GM10847 (cell line): ENCODE measurements around the gene FBXO28.

Experiments used
- POLR2A ChIP-seq: IDR thresholded peaks from 2 replicates; pipeline ENCODE4 v1.6.1; 2011; ENCODE audit not compliant: insufficient read length; ENCODE audit errors: extremely low read depth

FBXO28 gene

DNA sequence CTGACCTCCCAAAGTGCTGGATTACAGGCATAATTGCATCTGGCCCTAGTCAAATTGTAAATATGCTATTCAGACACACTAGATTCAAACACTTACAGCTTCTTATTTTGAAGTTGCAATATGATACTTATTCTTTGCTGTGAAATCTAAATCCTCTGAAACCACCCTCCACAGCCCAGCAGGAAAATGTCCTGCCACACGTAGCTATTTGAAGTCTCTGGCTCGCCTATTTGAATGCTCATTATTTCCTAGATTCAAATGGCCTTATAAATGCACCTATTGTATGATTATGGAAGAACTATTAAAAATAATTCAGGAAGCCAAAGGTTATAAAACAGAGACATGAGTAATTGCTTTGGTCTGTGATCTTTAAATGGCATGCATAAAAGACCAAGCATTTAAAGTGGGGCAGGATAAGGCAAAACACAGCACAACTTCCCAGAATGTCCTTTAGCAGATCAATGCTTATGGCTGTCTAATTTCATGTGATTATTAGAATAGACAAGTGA lies 26.6 kb upstream of the FBXO28 start:
- no peak for TF ChIP-seq POLR2A

DNA sequence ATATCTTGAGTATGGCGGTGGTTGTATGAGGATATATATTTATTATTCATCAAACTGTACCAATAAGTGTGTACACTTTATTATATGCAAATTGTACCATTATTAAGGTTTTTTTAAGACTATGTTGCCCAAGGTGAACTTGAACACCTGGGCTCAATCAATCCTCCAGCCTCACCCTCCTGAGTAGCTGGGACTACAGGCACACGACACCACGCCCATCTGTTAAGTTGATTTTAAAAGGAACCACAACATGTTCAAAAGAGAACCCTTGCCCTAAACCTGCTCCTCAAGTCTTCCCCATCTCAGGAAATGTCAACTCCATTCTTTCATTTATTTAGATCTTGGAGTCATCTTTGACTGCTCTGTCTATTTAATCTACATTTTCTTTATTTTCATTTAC lies 24.3 kb upstream of the FBXO28 start:
- no peak for TF ChIP-seq POLR2A

DNA sequence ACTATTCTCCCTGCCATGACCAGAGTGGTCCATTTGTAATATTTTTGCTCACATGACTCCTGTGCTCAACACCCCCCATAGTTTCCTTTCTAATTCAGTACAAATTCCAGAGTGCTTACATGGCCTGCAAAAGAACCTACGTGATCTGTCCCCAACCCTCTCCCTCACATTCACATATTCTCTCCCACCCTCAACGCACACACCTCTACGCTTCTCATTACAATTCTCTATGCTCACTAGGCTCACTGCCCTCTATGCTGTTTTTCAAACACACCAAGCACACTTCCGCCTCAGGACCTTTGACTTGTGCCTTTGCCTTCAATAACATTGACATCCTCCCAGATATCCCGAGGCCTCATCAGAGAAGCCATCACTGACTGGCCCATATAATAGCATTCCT lies 23.8 kb upstream of the FBXO28 start:
- TF ChIP-seq POLR2A: no peak

DNA sequence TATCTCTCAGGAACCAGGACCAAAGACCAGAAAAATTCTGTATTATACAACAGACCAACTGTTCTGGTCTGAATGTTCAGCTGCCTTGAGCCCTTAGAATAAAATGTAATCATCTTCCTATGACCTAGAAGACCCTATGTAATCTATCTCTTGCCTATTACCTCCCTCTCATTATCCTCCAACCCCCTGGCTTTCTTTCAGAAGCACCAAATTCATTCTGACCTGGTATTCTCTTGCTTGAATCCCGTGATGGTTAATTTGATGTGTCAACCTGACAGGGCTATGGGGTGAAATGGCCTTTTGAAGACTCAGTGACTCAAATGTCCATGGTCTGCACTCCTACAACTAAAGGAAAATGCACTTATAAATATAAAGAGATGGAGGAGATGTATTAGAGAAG lies 21.8 kb upstream of the FBXO28 start:
- no peak for TF ChIP-seq POLR2A

DNA sequence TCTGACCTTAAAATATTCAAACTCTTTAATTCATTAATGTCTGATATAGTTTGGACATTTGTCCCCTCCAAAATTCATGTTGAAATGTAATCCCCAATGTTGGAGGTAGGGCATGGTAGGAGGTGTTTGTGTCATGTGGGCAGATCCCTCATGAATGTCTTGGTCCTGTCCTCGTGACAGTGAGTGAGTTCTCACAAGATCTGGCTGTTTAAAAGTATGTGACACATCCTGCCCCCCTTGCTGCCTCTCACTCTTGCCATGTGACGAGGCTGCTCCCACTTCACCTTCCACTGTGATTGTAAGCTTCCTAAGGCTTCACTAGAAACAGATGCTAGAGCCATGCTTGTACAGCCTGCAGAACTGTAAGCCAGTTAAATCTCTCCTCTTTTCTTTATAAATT lies 21.3 kb upstream of the FBXO28 start:
- TF ChIP-seq POLR2A: no peak

DNA sequence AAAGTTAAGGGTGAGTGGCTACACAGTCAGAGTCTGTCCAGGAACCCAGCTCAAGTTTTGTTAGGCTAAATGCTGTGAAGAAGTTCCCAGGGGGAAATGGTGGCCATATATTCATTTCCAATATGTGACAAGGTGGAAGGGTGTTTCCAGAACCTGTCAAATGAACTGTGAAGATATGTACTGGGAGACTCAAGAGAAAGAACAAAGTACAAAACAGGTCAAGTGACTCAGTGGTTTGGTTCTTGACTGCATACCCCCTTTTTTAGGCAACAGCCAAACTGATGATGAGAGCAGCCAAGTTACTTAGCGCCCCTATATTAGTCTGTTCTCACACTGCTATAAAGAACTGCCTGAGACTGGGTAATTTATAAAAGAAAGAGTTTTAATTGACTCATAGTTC lies 18.6 kb upstream of the FBXO28 start:
- no peak for TF ChIP-seq POLR2A

DNA sequence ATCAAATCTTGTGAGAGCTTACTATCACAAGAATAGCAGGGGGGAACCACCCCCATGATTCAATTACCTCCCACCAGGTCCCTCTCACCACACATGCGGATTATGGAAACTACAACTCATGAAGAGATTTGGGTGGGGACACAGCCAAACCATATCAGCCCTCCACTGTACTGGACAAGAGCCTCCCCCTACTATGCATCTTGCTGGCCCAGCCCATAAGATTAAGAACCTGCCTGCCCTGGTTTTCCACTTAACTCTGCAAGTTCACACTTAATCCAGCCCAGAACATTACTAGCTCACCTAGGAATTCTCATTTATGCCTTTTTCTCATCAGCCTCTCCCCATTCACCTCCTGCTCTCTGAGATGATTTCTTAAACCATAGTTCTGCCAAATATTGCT lies 18.0 kb upstream of the FBXO28 start:
- TF ChIP-seq POLR2A: no peak

DNA sequence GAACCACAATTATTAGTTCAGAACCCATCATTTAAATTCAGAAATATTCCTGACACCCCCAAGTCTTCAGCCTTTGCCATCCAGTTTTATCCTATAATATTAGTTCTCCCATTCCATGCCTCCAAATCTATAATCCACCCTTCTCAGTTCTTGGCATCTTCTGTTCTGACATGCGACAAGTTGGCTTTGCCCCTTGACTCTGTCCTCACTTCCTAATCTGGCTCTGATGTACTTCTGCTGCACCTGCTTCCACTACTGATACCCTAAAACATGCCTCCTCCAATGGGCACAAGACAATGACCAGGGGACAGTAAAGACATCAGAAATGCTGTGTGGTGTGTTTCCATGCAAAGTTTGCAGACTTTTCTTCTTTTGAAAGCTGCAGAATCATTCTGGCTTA lies 17.1 kb upstream of the FBXO28 start:
- TF ChIP-seq POLR2A: no peak

DNA sequence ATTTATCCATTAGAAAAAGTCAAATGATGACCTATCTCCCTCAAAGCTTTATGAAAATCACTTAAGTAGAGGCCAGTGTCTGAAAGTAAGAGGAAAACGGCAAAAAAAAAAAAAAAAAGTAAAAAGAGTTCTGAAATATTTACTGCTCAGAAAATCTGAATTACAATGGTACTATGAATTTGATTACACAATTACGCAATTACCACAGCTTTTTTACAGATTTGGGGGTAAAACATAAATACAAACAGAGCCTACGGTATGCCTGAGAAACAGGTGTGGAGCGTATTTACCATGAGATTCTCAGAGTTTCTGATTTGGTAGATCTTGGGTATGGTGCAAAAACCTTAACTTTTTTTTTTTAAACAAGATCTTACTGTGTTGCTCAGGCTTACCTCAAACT lies 15.9 kb upstream of the FBXO28 start:
- no peak for TF ChIP-seq POLR2A

DNA sequence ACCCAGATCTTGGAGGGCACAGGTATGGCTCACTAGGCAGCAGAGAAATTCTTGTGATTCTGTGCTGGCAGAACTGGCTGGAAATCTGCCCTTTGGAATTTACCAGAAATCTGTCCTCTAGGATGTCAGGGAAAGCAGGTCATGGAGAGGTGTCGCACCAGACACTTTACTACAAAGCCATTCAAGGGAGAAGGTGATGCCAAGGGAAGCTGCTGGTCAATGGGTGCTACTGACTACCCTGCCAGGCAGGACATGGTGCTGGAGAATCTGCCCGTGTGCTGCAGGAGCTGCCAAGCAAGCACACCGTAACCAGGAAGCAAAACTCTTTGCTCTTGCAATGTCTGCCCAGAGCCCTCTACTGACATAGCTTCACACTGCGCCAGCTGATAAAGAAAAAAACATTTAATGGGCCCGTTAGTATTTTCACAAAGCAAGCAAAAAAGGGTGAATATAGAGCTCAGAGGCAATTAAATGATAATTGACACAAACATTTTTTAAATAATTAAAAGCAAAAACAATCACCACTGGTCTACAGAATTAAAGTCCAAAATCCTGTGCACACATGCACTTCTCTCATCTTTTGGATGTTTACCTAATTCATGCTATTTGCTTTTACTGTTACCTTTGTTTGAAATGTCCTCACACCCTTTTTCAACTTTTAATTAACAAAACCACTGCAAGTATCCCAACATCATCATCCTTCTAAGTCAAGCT lies 7.2 kb upstream of the FBXO28 start:
- TF ChIP-seq POLR2A: no peak

DNA sequence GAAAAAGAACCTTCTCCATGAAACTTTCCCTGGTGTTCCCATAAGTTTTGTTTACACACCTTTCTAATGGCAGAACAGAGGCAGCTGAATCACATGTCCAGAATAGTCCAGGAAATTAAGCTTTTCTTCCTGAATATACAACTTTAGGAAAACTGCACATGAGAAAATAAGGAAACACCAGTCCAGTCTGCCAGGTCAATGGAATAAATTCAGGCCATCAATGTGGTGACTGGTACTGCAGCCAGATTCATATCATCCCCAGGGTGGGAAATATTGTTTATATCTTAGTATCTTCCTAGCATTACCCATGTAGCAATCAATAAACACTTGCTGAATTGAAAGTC lies 6.7 kb upstream of the FBXO28 start:
- TF ChIP-seq POLR2A: no peak

DNA sequence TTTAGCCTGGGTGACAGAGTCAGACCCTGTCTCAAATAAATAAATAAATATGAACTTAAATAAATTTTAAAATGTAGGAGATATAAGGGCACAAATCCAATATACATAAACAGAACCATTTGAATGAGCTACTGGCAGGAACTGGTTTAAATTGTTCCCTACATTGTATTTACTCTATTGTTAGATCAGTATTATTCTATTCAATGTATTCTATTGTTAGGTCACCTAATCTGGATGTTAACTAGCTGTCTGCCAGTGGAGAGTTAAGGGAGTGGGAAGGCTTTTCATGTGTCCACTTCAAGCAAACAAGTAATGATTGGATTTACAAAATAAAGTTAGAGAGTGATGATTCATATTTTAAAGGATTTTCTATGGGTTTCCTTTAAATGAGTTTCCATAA lies 4.9 kb upstream of the FBXO28 start:
- no peak for TF ChIP-seq POLR2A

DNA sequence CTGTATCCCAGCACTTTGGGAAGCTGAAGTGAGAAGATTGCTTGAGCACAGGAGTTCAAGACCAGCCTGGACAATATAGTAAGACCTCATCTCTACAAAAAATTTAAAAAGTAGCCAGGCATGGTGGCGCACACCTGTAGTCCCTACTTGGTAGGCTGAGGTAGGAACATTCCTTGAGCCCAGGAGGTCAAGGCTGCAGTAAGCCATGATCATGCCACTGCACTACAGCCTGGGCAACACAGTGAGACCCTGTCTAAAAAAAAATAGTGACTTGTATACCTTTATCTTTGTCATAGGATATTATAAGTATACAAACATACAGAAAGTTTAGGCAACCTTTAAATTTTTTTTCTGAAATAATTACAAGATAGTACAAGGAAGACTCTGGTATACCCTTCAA lies 3.9 kb upstream of the FBXO28 start:
- no peak for TF ChIP-seq POLR2A

DNA sequence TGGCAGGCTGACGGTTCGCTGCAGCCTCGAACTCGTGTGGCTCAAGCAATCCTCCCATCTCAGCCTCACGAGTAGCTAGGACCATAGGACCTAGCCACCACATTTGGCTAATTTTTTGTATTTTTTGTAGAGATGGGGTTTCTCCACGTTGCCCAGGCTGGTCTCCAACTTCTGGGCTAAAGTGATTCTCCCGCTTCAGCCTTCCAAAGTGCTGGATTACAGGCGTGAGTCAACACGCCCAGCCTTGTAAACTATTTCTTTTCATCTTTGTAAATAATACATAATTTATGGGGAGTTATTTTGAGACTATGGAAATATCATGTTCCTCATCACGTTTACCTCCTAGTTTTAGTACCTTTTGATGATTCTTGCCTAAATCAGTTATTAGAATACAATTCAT lies 906 bp upstream of the FBXO28 start:
- no peak for TF ChIP-seq POLR2A

DNA sequence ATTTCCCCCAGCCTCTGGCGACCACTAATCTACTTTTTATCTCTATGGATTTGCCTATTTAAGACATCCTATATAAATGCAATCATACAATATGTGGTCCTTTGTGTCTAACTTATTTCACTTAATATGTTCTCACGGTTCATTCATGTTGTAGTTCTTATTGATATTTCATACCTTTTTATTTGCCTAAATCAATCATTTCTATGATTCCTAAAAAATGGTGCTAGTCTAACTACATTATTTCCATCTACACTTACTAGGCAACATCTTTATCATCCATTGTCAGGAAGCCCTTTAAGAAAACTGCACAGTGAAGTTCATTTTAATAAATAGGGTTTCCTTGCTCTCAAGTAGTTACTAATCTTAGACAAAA lies 380 bp upstream of the FBXO28 start:
- no peak for TF ChIP-seq POLR2A

DNA sequence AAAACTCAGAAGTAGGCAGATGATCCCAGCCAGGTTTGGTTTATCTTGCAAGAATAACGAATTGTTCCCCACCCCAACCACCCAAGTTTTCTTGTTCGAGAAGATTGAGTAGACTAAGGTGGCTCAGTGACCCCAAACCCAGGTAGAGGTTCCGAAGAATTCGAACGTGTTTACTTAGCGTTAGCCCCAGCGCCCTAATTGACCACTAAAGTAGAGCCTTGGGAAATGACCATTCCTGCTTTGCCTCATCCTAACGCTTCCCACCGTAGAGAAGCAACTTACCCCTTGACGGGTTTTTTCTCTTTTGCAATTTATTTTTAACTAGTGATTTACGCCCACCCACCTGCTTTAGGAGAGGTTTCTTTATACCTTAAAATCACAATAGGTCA lies 870 bp downstream of the FBXO28 start:
- TF ChIP-seq POLR2A: no peak

DNA sequence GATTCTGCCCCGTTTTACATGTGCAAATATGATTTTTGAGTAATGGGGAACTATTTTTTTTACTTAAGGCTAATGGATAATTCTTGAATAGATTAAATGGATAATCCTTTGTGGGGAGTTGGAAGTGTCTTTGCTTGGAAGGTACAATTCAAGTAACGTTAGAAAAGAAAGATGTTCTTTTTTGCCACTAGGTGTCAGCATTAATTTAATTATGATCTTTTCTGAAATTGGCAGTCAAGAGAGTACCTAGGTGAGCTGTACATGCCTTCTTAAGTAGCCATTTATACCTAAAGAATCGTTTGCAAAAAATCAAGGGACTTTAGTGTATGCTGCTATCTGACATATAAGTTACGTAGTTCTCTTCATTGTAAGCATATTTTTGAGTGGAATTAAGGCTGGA lies 2.2 kb downstream of the FBXO28 start:
- TF ChIP-seq POLR2A: no peak
